Measurements from ENCODE around the gene C6orf47. TPM values are rescaled to one million over a fixed set of nuclear protein-coding genes. Genes with fewer than 3 reads are reported as not detected.
A peak's percentile ranks its signal among the peaks of the same experiment; 100 is the strongest.

C6orf47 gene
- total RNA-seq, 1 donor from 2014 or later, result 23.6 TPM

DNA sequence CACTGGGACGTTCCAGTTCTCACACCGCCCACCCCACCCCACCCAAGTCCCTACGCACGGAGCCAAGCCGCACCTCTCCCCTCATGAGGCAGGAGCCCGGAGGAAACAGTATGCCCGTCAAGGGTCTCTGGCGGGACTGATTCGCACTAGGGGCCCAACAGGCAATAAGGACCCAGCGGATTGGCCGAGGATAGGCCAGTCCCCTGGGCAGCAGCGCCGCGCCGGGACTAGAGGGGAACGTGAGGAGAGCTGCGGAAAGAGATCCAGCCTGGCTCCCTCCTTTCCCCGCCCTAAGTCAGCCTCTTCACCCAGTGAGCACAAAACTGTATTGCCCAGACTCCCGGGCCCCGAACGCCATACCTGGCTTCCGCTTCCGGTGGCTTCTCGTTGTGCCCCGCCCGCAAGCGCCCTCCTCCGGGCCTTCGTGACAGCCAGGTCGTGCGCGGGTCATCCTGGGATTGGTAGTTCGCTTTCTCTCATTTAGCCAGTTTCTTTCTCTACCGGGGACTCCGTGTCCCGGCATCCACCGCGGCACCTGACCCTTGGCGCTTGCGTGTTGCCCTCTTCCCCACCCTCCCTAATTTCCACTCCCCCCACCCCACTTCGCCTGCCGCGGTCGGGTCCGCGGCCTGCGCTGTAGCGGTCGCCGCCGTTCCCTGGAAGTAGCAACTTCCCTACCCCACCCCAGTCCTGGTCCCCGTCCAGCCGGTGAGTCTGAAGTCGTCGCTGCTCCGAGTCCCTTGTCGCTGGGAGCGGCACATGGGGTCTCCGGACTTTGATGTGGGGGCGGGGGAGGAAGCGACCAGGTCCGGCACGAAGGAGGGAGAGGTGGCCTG, 5.1 kb upstream of the C6orf47 start, which contains the start of gene CSNK2B:
TSS of gene CSNK2B (plus strand) at position 580 of the 836 bp plus-strand sequence. CDS start 752 bp downstream, outside the sequence.
- Mint-ChIP-seq H3K4me1 (ENCODE audit: low read depth) (peaks cover 32% of the 10 kb centered on the region), H3K4me3 (ENCODE audit: low read depth) (peak within 1 kb of the TSS; percentile 84), H3K27me3 (no peaks in the 10 kb centered on the region), H3K36me3 (ENCODE audit: insufficient read depth) (peaks cover 14% of the 10 kb centered on the region), H3K27ac (peak within 1 kb of the TSS; percentile 97), H3K9me3 (ENCODE audit: low read depth) (no peaks in the 10 kb centered on the region)
- no peak for TF ChIP-seq CTCF (IDR thresholded peaks at IDR 0.05; ENCODE audit: unreplicated experiment)
- peak; percentile 91 for DNase-seq (ENCODE audit: low spot score, unreplicated experiment)

DNA sequence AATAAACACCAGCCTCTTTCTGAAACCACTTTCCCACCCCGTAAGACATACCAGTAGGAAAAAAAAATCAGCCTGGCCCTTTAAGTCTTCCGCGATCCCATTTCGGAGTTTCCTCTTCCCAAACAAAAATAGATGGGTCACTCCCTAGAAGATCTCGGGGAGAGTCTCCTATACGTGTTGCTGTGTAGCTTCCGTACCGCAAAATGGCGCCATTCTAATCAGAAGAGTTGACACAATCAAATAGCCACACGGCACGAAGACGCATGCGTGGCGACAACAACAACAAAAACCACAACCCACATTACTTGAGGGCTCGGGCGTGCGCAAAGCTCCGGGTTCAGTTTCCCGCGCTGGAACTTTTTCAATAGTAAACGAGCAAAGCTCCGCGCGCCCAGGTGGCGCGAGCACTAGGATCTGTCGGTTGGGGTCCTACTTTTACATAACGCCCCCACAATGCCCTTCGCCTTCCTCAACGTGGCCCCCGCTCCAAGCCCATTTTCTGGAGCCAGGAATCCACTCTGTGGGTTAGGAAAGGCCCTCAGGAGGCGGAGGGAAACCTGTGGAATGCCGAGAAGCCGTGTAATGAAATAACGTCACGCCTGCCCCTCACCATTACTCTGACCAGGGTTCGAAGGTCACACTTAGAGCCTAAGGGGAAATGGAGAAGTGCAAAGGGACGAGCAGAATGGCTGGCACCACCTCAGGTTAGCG, 4.4 kb upstream of the C6orf47 start, which contains the start of gene GPANK1:
TSS of gene GPANK1 (minus strand) at position 208 of the 711 bp plus-strand sequence. CDS start 519 bp downstream, outside the sequence.
- peak; percentile 9 for TF ChIP-seq CTCF (IDR thresholded peaks at IDR 0.05; ENCODE audit: unreplicated experiment)
- Mint-ChIP-seq H3K27me3 (no peaks in the 10 kb centered on the region), H3K4me3 (ENCODE audit: low read depth) (peak within 1 kb of the TSS; percentile 84), H3K4me1 (ENCODE audit: low read depth) (peaks cover 34% of the 10 kb centered on the region), H3K27ac (peak within 1 kb of the TSS; percentile 97), H3K9me3 (ENCODE audit: low read depth) (no peaks in the 10 kb centered on the region), H3K36me3 (ENCODE audit: insufficient read depth) (peaks cover 13% of the 10 kb centered on the region)
- DNase-seq (ENCODE audit: low spot score, unreplicated experiment), result peak; percentile 44

- Mint-ChIP-seq H3K9me3 (ENCODE audit: low read depth) (no peaks in the 10 kb centered on the region), H3K36me3 (ENCODE audit: insufficient read depth) (peaks cover 13% of the 10 kb centered on the region), H3K27me3 (no peaks in the 10 kb centered on the region), H3K4me1 (ENCODE audit: low read depth) (peaks cover 41% of the 10 kb centered on the region), H3K27ac (peak overlapping the region; percentile 97), H3K4me3 (ENCODE audit: low read depth) (peak overlapping the region; percentile 84)
- no peak for DNase-seq (ENCODE audit: low spot score, unreplicated experiment)
- TF ChIP-seq CTCF (IDR thresholded peaks at IDR 0.05; ENCODE audit: unreplicated experiment), result no peak
Measured at GRCh38 chr6:31663961-31664789, 3.6 kb upstream of the C6orf47 start.

- DNase-seq (ENCODE audit: low spot score, unreplicated experiment), result no peak
- H3K36me3 Mint-ChIP-seq (ENCODE audit: insufficient read depth), result peaks cover 8% of the 10 kb centered on the region
- peak overlapping the region; percentile 84 for H3K4me3 Mint-ChIP-seq (ENCODE audit: low read depth)
- peak overlapping the region; percentile 97 for H3K27ac Mint-ChIP-seq
- H3K27me3 Mint-ChIP-seq, result no peaks in the 10 kb centered on the region
- peaks cover 48% of the 10 kb centered on the region for H3K4me1 Mint-ChIP-seq (ENCODE audit: low read depth)
- H3K9me3 Mint-ChIP-seq (ENCODE audit: low read depth), result no peaks in the 10 kb centered on the region
- no peak for TF ChIP-seq CTCF (IDR thresholded peaks at IDR 0.05; ENCODE audit: unreplicated experiment)
Measured at GRCh38 chr6:31663126-31663960, 2.8 kb upstream of the C6orf47 start.

Data from progenitor cell of endocrine pancreas (in vitro differentiated cells).